Neural crest cell (in vitro differentiated cells): Measurements from ENCODE around the gene CLRN1. TPM values are rescaled to one million over a fixed set of nuclear protein-coding genes. Genes with fewer than 3 reads are reported as not detected.

Experiments
- DNase-seq: peaks from one replicate; pipeline ENCODE4 v3.0.0; 2021; ENCODE audit warnings: low read depth, mixed read lengths, low spot score
- H3K27ac Mint-ChIP-seq: one replicate; pipeline ENCODE4 v1.8.0; 2021; ENCODE audit warnings: mild to moderate bottlenecking, mixed read lengths; ENCODE audit not compliant: unreplicated experiment
- H3K27me3 Mint-ChIP-seq: 2 replicates; pipeline ENCODE4 v1.8.0; 2021; ENCODE audit warnings: low read depth, mild to moderate bottlenecking, mixed read lengths
- H3K36me3 Mint-ChIP-seq: 2 replicates; pipeline ENCODE4 v1.8.0; 2021; ENCODE audit warnings: low read depth, mild to moderate bottlenecking, mixed read lengths
- H3K4me1 Mint-ChIP-seq: 2 replicates; pipeline ENCODE4 v1.8.0; 2021; ENCODE audit warnings: mixed read lengths
- H3K4me3 Mint-ChIP-seq: one replicate; pipeline ENCODE4 v1.8.0; 2021; ENCODE audit warnings: mild to moderate bottlenecking, mixed read lengths
- H3K9me3 Mint-ChIP-seq: 2 replicates; pipeline ENCODE4 v1.8.0; 2021; ENCODE audit warnings: mixed read lengths
- total RNA-seq: library from RNA; stranded (reverse); gene quantifications from 2 replicates; pipeline ENCODE4 v1.2.1, GENCODE V29; 2021
- TF ChIP-seq, protein P1 (sequence below): fragments of 200-600 bp; sonication (generic); conservative IDR thresholded peaks from 2 replicates; pipeline ENCODE4 v1.5.0; 2021; ENCODE audit warnings: antibody characterized with exemption, mild to moderate bottlenecking

CLRN1 gene
- total RNA-seq, 1 donor from 2014 or later, result not detected

DNA sequence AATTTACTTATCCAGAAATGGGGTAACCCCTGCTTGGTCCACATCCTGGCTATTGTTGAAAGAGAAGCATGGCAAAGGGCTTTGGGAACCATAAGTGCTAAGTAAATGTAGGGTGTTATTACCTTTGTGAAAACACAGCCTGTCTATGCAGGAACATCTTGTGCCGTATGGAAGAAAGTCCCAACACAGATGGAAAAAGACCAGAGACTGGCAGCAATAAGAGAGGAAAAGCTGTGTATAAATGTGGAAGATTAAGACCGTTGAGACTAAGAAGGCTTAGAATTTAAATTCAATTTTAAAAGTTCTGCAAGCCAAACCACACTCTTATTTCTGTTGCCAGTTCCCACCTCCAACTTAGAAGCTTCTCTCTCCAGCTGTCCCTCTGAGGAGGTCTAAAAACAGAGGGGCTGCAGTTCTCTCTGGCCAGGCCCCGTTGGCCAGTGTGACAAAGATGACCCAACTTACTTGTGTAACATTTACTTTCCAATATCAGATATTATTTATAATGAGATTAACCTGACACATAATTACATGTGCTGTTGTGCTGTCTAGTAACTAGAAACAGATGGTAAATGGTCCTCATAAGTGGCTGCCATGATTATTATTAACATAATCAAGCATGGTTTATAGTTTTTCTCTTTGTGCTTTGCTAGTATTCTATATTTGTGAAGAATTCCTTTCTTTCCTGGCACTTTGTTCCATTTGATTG, 74.3 kb downstream of the CLRN1 start:
- Mint-ChIP-seq H3K9me3 (no peaks in the 10 kb centered on the region), H3K4me3 (no peak overlapping the region), H3K27me3 (peaks cover 2% of the 10 kb centered on the region), H3K4me1 (no peaks in the 10 kb centered on the region), H3K36me3 (no peaks in the 10 kb centered on the region), H3K27ac (no peak overlapping the region)
- TF ChIP-seq, protein P1, sequence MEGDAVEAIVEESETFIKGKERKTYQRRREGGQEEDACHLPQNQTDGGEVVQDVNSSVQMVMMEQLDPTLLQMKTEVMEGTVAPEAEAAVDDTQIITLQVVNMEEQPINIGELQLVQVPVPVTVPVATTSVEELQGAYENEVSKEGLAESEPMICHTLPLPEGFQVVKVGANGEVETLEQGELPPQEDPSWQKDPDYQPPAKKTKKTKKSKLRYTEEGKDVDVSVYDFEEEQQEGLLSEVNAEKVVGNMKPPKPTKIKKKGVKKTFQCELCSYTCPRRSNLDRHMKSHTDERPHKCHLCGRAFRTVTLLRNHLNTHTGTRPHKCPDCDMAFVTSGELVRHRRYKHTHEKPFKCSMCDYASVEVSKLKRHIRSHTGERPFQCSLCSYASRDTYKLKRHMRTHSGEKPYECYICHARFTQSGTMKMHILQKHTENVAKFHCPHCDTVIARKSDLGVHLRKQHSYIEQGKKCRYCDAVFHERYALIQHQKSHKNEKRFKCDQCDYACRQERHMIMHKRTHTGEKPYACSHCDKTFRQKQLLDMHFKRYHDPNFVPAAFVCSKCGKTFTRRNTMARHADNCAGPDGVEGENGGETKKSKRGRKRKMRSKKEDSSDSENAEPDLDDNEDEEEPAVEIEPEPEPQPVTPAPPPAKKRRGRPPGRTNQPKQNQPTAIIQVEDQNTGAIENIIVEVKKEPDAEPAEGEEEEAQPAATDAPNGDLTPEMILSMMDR, result no peak
- DNase-seq, result no peak

DNA sequence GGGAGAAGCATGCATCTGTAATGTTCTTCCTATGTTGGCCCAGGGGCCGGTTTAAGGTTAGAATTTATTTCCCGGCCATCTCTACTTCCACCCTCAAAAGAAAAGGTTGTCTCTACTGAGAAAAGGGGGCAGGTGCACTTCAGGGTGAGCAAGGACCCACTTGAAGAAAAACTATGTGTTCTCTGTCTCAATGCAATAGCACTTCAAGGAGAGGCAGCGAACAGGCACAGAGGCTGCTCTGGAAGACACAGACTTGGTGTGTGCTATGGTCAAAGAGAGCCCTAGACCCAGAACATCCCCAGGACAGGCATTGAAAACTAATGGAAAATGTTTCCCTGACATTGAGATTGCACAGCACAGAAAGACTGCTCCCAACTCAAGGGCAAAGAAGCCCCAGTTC, 74.9 kb downstream of the CLRN1 start:
- TF ChIP-seq, protein P1, result no peak
- Mint-ChIP-seq H3K36me3 (no peaks in the 10 kb centered on the region), H3K4me1 (no peaks in the 10 kb centered on the region), H3K4me3 (no peak overlapping the region), H3K27me3 (no peaks in the 10 kb centered on the region), H3K9me3 (no peaks in the 10 kb centered on the region), H3K27ac (no peak overlapping the region)
- DNase-seq, result no peak

DNA sequence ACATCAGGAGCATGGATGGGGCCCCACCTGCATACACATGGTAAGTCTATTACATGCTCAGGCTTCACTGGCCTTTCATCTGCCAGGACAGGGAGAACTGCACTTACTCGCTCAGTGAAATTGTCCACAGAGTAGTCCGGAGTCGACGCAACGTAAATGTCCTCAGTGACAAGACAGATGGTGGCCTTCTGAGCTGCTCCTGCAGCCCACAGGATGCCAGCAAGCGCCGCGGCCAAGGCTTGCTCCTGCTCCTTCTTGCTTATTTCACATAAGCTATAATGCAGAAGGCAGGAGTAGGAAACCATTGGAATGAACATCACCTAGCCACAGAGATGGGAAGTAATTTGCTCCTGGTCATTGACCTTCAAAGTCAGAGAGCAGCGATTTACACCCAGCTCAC, 81.7 kb downstream of the CLRN1 start:
- no peak for DNase-seq
- Mint-ChIP-seq H3K36me3 (no peaks in the 10 kb centered on the region), H3K27me3 (no peaks in the 10 kb centered on the region), H3K27ac (no peak overlapping the region), H3K9me3 (peaks cover 2% of the 10 kb centered on the region), H3K4me1 (no peaks in the 10 kb centered on the region), H3K4me3 (no peak overlapping the region)
- TF ChIP-seq, protein P1, result no peak

DNA sequence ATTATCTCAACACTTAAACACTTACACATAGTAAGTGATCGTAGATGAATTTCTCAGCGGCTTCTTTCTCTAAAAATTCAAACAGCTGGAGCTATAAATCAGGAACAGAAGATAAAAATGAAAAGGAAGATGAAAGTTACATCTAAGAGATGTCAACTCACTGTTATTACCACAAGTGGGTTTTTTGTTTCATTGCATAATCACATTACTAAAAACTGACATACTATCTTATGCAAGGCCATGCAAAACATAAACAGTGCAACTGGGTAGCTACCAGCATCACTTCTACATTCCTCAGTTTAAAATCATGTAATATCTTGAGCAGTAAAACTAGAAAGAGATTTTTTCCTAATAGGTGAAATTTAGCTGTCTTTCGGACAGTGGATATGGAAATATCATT, 82.2 kb downstream of the CLRN1 start:
- H3K4me3 Mint-ChIP-seq, result no peak overlapping the region
- DNase-seq, result no peak
- TF ChIP-seq, protein P1, result no peak
- peaks cover 2% of the 10 kb centered on the region for H3K9me3 Mint-ChIP-seq
- no peaks in the 10 kb centered on the region for H3K4me1 Mint-ChIP-seq
- no peak overlapping the region for H3K27ac Mint-ChIP-seq
- H3K27me3 Mint-ChIP-seq, result no peaks in the 10 kb centered on the region
- H3K36me3 Mint-ChIP-seq, result no peaks in the 10 kb centered on the region

DNA sequence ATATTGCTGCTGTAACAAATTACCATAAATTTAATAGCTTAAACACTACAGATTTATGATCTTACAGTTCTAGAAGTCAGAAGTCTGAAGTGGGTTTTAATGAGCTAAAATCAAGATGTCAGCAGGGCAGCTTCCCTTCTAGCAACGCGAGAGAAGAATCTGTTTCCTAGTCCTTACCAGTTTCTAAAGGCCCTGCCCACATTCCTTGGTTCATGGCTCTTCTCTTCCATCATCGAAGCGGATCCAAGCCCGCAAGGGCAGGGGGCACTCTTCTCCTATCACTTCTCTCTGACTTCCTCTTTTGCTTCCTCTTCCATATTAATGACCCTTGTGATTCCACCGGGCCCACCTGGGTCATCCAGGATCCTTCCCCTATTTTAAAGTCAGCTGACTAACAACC, 83.4 kb downstream of the CLRN1 start:
- Mint-ChIP-seq H3K4me3 (no peak overlapping the region), H3K4me1 (no peaks in the 10 kb centered on the region), H3K27me3 (no peaks in the 10 kb centered on the region), H3K36me3 (no peaks in the 10 kb centered on the region), H3K27ac (no peak overlapping the region), H3K9me3 (peaks cover 2% of the 10 kb centered on the region)
- no peak for DNase-seq
- TF ChIP-seq, protein P1, result no peak
